ENCODE measurements around the gene ABCA2.

GRCh38 chr9:137040568-137040967, 12.5 kb upstream of the ABCA2 start:
- no peak for TF ChIP-seq CTCF (IDR thresholded peaks at IDR 0.05 in 4 of 5, conservative IDR thresholded peaks at IDR 0.05 in 1 of 5)
- TF ChIP-seq POLR2A (IDR thresholded peaks at IDR 0.05): no peak
